OCI-LY7 (cell line): Measurements from ENCODE around the gene POGZ. TPM values are rescaled to one million over a fixed set of nuclear protein-coding genes. Genes with fewer than 3 reads are reported as not detected.

Experiments
- BruUV-seq: library from RNA; stranded (reverse); fragments of 400-500 nt; replicated peaks from 2 replicates; lab custom pipeline; 2021; lab: Mats Ljungman, UMichigan
- CTCF ChIA-PET: fragments of 300-600 bp; sonication (Branson Sonifier 250); formaldehyde crosslinking; loops from one replicate; lab custom pipeline; 2022; ENCODE audit warnings: antibody characterized with exemption; ENCODE audit not compliant: unreplicated experiment; lab: Charles Lee
- POLR2A ChIA-PET: fragments of 300-600 bp; sonication (Branson Sonifier 250); formaldehyde crosslinking; loops from one replicate; lab custom pipeline; 2022; ENCODE audit warnings: antibody characterized with exemption; lab: Charles Lee
- DNase-seq: peaks from one replicate; pipeline ENCODE4 v3.0.0-alpha.2; 2015; ENCODE audit warnings: low spot score
- H2AFZ ChIP-seq: fragments of 200-600 bp; sonication (generic), shearing (Covaris generic); 2 replicates; pipeline ENCODE4 v1.6.1; 2014; ENCODE audit warnings: mild to moderate bottlenecking, antibody characterized with exemption, low read length, moderate library complexity
- H3K27ac ChIP-seq: fragments of 200-600 bp; sonication (generic); 2 replicates; pipeline ENCODE4 v1.5.1; 2014; ENCODE audit warnings: mixed run types, low read depth, mild to moderate bottlenecking, moderate library complexity, low read length, inconsistent platforms; ENCODE audit not compliant: poor library complexity, severe bottlenecking
- H3K36me3 ChIP-seq: fragments of 200-600 bp; sonication (generic); 2 replicates; pipeline ENCODE4 v1.6.1; 2014; ENCODE audit warnings: mild to moderate bottlenecking, antibody characterized with exemption, low read length, moderate library complexity, mixed read lengths; ENCODE audit not compliant: insufficient read depth
- H3K4me1 ChIP-seq: fragments of 200-600 bp; sonication (generic); 2 replicates; pipeline ENCODE4 v1.5.1; 2014; ENCODE audit warnings: mild to moderate bottlenecking, low read length; ENCODE audit not compliant: insufficient read depth, poor library complexity, severe bottlenecking
- H3K4me2 ChIP-seq: fragments of 200-600 bp; sonication (generic); 2 replicates; pipeline ENCODE4 v1.6.1; 2014; ENCODE audit warnings: mild to moderate bottlenecking, low read length
- H3K4me3 ChIP-seq: fragments of 200-600 bp; sonication (generic); 2 replicates; pipeline ENCODE4 v1.5.1; 2014; ENCODE audit warnings: mild to moderate bottlenecking, low read depth, low read length; ENCODE audit not compliant: poor library complexity, severe bottlenecking
- H3K79me2 ChIP-seq: fragments of 200-600 bp; sonication (generic); 2 replicates; pipeline ENCODE4 v1.6.1; 2016; ENCODE audit warnings: low read depth, mild to moderate bottlenecking, low read length, moderate library complexity, mixed read lengths; ENCODE audit not compliant: insufficient read depth
- H3K9me2 ChIP-seq: fragments of 200-600 bp; sonication (generic); 2 replicates; pipeline ENCODE4 v1.6.1; 2016; ENCODE audit warnings: mild to moderate bottlenecking, low read length, mixed read lengths; ENCODE audit not compliant: insufficient read depth
- H3K9me3 ChIP-seq: fragments of 200-600 bp; sonication (generic); 2 replicates; pipeline ENCODE4 v1.6.1; 2014; ENCODE audit warnings: mild to moderate bottlenecking, mixed run types, low read length, mixed read lengths
- H4K20me1 ChIP-seq: fragments of 200-600 bp; sonication (generic); 2 replicates; pipeline ENCODE4 v1.6.1; 2014; ENCODE audit warnings: mild to moderate bottlenecking, antibody characterized with exemption, low read length, moderate library complexity, mixed read lengths; ENCODE audit not compliant: insufficient read depth
- EZH2phosphoT487 ChIP-seq: fragments of 200-600 bp; sonication (generic); IDR thresholded peaks from 2 replicates; pipeline ENCODE4 v1.6.1; 2018; ENCODE audit warnings: low read depth, borderline replicate concordance, mild to moderate bottlenecking, mixed run types, antibody characterized with exemption, low read length, moderate library complexity, mixed read lengths
- intact Hi-C: fragments of 100-400 bp; cut with micrococcal nuclease; formaldehyde crosslinking; loops from one replicate; pipeline ENCODE4 v1.10.0; 2022; ENCODE audit not compliant: unreplicated experiment
- total RNA-seq, 2 experiments: library from RNA; depleted of rRNA in 1 of 2; stranded (reverse); fragments of >200 nt in 1 of 2; shearing (Covaris generic) in 1 of 2; gene quantifications; 2 replicates each; pipeline ENCODE4 v1.2.3, GENCODE V29; 2014 to 2022
- TF ChIP-seq, protein P1 (sequence below): fragments of 200-600 bp; sonication (generic); conservative IDR thresholded peaks from 2 replicates; pipeline ENCODE4 v1.5.1; 2014; ENCODE audit warnings: mild to moderate bottlenecking, antibody characterized with exemption, low read length, moderate library complexity, mixed read lengths

The POGZ gene
- total RNA-seq, 2 experiments from 2014 or later = 47.7 to 118 TPM

DNA sequence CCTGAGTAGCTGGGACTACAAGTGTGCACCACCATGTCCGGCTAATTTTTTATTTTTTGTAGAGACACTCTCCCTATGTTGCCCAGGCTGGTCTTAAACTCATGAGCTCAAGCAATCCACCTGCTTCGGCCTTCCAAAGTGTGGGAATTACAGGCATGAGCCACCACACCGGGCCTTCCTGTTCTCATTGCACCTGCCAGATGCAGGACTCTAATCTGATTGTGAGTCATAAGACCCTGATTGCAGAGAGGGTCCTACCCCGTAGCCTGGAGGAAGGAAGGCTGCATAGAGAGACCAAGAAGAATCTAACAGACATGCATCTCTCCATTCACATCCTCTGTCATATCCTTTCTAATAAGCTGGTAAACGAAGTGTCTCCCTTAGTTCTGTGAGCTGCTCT, 32.3 kb upstream of the POGZ start:
- no peak overlapping the region for H3K4me2 ChIP-seq
- ChIA-PET CTCF (interaction anchor here (0.9 kb wide), 1 partner anchor 27 kb away, joined by 3 read pairs; no protein-coding TSS in a partner anchor), POLR2A (no interaction called here)
- H3K27ac ChIP-seq = no peak overlapping the region
- DNase-seq = no peak
- no peaks in the 10 kb centered on the region for H3K9me3 ChIP-seq
- H3K4me1 ChIP-seq = no peaks in the 10 kb centered on the region
- no TSS peak for BruUV-seq
- no peak overlapping the region for H2AFZ ChIP-seq
- H4K20me1 ChIP-seq = no peaks in the 10 kb centered on the region
- no peaks in the 10 kb centered on the region for H3K36me3 ChIP-seq
- TF ChIP-seq, protein P1, sequence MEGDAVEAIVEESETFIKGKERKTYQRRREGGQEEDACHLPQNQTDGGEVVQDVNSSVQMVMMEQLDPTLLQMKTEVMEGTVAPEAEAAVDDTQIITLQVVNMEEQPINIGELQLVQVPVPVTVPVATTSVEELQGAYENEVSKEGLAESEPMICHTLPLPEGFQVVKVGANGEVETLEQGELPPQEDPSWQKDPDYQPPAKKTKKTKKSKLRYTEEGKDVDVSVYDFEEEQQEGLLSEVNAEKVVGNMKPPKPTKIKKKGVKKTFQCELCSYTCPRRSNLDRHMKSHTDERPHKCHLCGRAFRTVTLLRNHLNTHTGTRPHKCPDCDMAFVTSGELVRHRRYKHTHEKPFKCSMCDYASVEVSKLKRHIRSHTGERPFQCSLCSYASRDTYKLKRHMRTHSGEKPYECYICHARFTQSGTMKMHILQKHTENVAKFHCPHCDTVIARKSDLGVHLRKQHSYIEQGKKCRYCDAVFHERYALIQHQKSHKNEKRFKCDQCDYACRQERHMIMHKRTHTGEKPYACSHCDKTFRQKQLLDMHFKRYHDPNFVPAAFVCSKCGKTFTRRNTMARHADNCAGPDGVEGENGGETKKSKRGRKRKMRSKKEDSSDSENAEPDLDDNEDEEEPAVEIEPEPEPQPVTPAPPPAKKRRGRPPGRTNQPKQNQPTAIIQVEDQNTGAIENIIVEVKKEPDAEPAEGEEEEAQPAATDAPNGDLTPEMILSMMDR = no peak
- TF ChIP-seq EZH2phosphoT487 = no peak
- H3K9me2 ChIP-seq = no peaks in the 10 kb centered on the region
- no peak overlapping the region for H3K4me3 ChIP-seq
- no peaks in the 10 kb centered on the region for H3K79me2 ChIP-seq
- intact Hi-C loops = no loop called here

DNA sequence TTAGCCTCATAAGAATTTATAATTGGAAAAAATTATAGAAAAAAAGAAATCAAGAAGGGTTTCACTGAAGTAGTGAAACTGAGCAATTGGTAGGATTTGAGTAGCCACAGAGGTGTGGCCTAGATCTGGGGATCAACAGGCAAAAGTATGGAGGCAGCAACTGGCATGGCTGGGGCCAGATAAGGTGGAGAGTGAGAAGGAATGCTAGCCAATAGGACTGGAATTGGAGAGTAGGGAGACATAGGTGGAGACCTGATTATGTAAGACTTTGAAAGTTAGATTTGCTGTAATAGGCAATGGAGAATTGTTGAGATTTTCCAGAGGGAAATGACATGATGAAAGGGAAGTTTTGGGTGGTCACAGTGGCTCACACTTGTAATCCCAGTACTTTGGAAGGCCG, 27.3 kb upstream of the POGZ start:
- Histone ChIP-seq H2AFZ (no peak overlapping the region), H3K79me2 (no peaks in the 10 kb centered on the region), H3K36me3 (no peaks in the 10 kb centered on the region), H3K9me3 (0 out of 2 replicates have a peak, but pooled peaks cover 4% of the 10 kb centered on the region), H3K4me3 (no peak overlapping the region), H3K9me2 (no peaks in the 10 kb centered on the region), H3K27ac (no peak overlapping the region), H3K4me1 (no peaks in the 10 kb centered on the region), H3K4me2 (no peak overlapping the region), H4K20me1 (no peaks in the 10 kb centered on the region)
- intact Hi-C loops = no loop called here
- DNase-seq = no peak
- ChIA-PET POLR2A (interaction anchor here (2.7 kb wide), 1 partner anchor 12 kb away, joined by 15 read pairs; no protein-coding TSS in a partner anchor), CTCF (no interaction called here)
- no TSS peak for BruUV-seq
- TF ChIP-seq, protein P1 = no peak
- TF ChIP-seq EZH2phosphoT487 = no peak

DNA sequence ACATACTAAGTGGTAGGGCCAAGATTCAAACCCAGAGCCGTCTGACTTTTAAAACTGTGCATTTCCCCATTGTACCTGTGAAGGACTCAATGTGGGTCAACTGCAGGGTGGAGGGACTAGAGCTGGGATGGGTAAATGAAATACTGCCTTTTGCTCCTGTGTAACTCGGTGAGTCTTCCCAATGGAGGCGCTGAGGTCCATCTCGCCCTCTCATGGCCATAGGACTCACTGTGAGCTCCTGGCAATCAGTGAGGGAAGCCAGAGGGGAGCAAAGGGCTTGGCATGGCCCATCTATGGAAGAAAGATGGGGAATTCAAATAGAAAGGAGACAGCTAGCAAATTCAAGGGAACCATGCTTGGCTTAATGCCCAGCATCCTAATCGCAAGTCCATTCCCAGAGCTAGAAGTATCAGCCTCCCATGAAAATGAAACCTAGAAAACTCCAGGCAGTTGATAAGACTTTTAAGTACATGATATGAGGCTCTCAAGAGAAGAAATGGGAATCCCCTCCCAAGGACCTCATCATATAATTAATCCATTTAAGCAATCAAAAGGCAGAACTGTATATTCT, 26.5 kb upstream of the POGZ start:
- DNase-seq = no peak
- 0 out of 2 replicates have a peak, but pooled peaks cover 4% of the 10 kb centered on the region for H3K9me3 ChIP-seq
- no peak overlapping the region for H2AFZ ChIP-seq
- H3K36me3 ChIP-seq = no peaks in the 10 kb centered on the region
- H3K79me2 ChIP-seq = no peaks in the 10 kb centered on the region
- POLR2A ChIA-PET = interaction anchor here (1.4 to 2.7 kb wide), 2 partner anchors 11 to 25 kb away, joined by 4 to 15 read pairs; partner anchors contain the start of gene CGN
- no peak overlapping the region for H3K27ac ChIP-seq
- H3K4me3 ChIP-seq = no peak overlapping the region
- H3K9me2 ChIP-seq = no peaks in the 10 kb centered on the region
- CTCF ChIA-PET = no interaction called here
- intact Hi-C loops = no loop called here
- H3K4me1 ChIP-seq = no peaks in the 10 kb centered on the region
- no peaks in the 10 kb centered on the region for H4K20me1 ChIP-seq
- TF ChIP-seq EZH2phosphoT487 = no peak
- TF ChIP-seq, protein P1 = no peak
- no TSS peak for BruUV-seq
- H3K4me2 ChIP-seq = no peak overlapping the region
